ENCODE data around the gene SSH3.

Gene SSH3

GRCh38 chr11:67344264-67344663 lies 40.9 kb downstream of the SSH3 start:
- no peaks in the 10 kb centered on the region for H3K27me3 ChIP-seq (ENCODE audit: low read length)
- no peaks in the 10 kb centered on the region for H3F3A ChIP-seq (ENCODE audit: insufficient read depth)
- no peak overlapping the region for H3K4me3 ChIP-seq (ENCODE audit: insufficient read depth, low read length, poor library complexity, severe bottlenecking)
- no peaks in the 10 kb centered on the region for H4K20me1 ChIP-seq (ENCODE audit: low read depth, low read length)
- no peaks in the 10 kb centered on the region for H3K79me2 ChIP-seq (ENCODE audit: insufficient read depth, low read length)
- H3K36me3 ChIP-seq (ENCODE audit: low read length): no peaks in the 10 kb centered on the region
- H3K4me2 ChIP-seq (ENCODE audit: low read depth, low read length, poor library complexity, severe bottlenecking): no peak overlapping the region
- H3K27ac ChIP-seq (ENCODE audit: low read depth, low read length): no peak overlapping the region
- no peaks in the 10 kb centered on the region for H3K9me3 ChIP-seq (ENCODE audit: insufficient read depth, low read length)
- H2AFZ ChIP-seq (ENCODE audit: low read depth, low read length, severe bottlenecking): no peak overlapping the region
- H3K9me2 ChIP-seq (replicated peaks; ENCODE audit: insufficient read depth, low read length): no peaks in the 10 kb centered on the region
- TF ChIP-seq EZH2phosphoT487 (conservative IDR thresholded peaks at IDR 0.05; ENCODE audit: low read length) (no peak), CTCF (IDR thresholded peaks at IDR 0.05; ENCODE audit: insufficient read depth, low read length, poor library complexity, severe bottlenecking) (no peak)
- H3K9ac ChIP-seq (ENCODE audit: low read length): no peak overlapping the region

- Histone ChIP-seq H3K79me2 (ENCODE audit: insufficient read depth, low read length) (no peaks in the 10 kb centered on the region), H3K27ac (ENCODE audit: low read depth, low read length) (no peak overlapping the region), H3K36me3 (ENCODE audit: low read length) (no peaks in the 10 kb centered on the region), H3K9ac (ENCODE audit: low read length) (no peak overlapping the region), H3F3A (ENCODE audit: insufficient read depth) (no peaks in the 10 kb centered on the region), H3K4me2 (ENCODE audit: low read depth, low read length, poor library complexity, severe bottlenecking) (no peak overlapping the region), H4K20me1 (ENCODE audit: low read depth, low read length) (no peaks in the 10 kb centered on the region), H2AFZ (ENCODE audit: low read depth, low read length, severe bottlenecking) (no peak overlapping the region), H3K9me2 (replicated peaks; ENCODE audit: insufficient read depth, low read length) (no peaks in the 10 kb centered on the region), H3K27me3 (ENCODE audit: low read length) (no peaks in the 10 kb centered on the region), H3K9me3 (ENCODE audit: insufficient read depth, low read length) (no peaks in the 10 kb centered on the region), H3K4me3 (ENCODE audit: insufficient read depth, low read length, poor library complexity, severe bottlenecking) (no peak overlapping the region)
- TF ChIP-seq CTCF (IDR thresholded peaks at IDR 0.05; ENCODE audit: insufficient read depth, low read length, poor library complexity, severe bottlenecking) (no peak), EZH2phosphoT487 (conservative IDR thresholded peaks at IDR 0.05; ENCODE audit: low read length) (no peak)
Measured at GRCh38 chr11:67345247-67345919, 42.1 kb downstream of the SSH3 start.

GRCh38 chr11:67345920-67346819 lies 42.8 kb downstream of the SSH3 start:
- Histone ChIP-seq H3K27ac (ENCODE audit: low read depth, low read length) (no peak overlapping the region), H2AFZ (ENCODE audit: low read depth, low read length, severe bottlenecking) (no peak overlapping the region)

More at GRCh38 chr11:67345920-67346819, 42.8 kb downstream of the SSH3 start:
- Histone ChIP-seq H3F3A (ENCODE audit: insufficient read depth) (no peaks in the 10 kb centered on the region), H3K36me3 (ENCODE audit: low read length) (no peaks in the 10 kb centered on the region), H3K27me3 (ENCODE audit: low read length) (no peaks in the 10 kb centered on the region), H3K79me2 (ENCODE audit: insufficient read depth, low read length) (no peaks in the 10 kb centered on the region), H3K4me2 (ENCODE audit: low read depth, low read length, poor library complexity, severe bottlenecking) (no peak overlapping the region), H3K9ac (ENCODE audit: low read length) (no peak overlapping the region), H4K20me1 (ENCODE audit: low read depth, low read length) (no peaks in the 10 kb centered on the region), H3K9me2 (replicated peaks; ENCODE audit: insufficient read depth, low read length) (no peaks in the 10 kb centered on the region), H3K9me3 (ENCODE audit: insufficient read depth, low read length) (no peaks in the 10 kb centered on the region), H3K4me3 (ENCODE audit: insufficient read depth, low read length, poor library complexity, severe bottlenecking) (no peak overlapping the region)
- TF ChIP-seq EZH2phosphoT487 (conservative IDR thresholded peaks at IDR 0.05; ENCODE audit: low read length) (no peak), CTCF (IDR thresholded peaks at IDR 0.05; ENCODE audit: insufficient read depth, low read length, poor library complexity, severe bottlenecking) (peak; percentile 87)

Data from SU-DHL-6 (cell line).